ENCODE data around the gene GP1BB. TPM values are rescaled to one million over a fixed set of nuclear protein-coding genes. Genes with fewer than 3 reads are reported as not detected.

The GP1BB gene
- total RNA-seq, 1 donor from 2014 or later: 4.6 TPM

DNA sequence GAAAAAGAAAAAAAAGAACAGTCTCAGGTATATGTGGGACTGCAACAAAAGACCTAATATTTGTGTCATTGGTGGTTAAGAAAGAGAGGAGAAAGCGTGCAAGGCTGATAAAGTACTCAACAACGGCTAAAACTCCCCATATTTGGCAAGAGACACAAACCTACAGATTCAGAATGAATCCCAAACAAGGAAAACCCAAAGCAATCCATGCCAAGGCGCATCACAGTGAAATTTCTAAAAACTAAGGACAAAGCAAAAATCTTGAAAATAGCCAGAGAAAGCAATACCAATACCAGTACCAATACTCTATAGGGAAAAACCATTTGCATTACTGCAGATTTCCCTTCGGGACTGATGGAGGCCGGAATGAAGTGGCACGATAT lies 41.5 kb upstream of the GP1BB start:
- Mint-ChIP-seq H3K27ac (ENCODE audit: unreplicated experiment) (no peak overlapping the region), H3K27me3 (ENCODE audit: low read depth) (peaks cover 23% of the 10 kb centered on the region), H3K36me3 (ENCODE audit: low read depth) (no peaks in the 10 kb centered on the region), H3K4me3 (no peak overlapping the region), H3K9me3 (no peaks in the 10 kb centered on the region), H3K4me1 (no peaks in the 10 kb centered on the region)
- no peak for DNase-seq (ENCODE audit: low read depth, low spot score)
- TF ChIP-seq, protein P1, sequence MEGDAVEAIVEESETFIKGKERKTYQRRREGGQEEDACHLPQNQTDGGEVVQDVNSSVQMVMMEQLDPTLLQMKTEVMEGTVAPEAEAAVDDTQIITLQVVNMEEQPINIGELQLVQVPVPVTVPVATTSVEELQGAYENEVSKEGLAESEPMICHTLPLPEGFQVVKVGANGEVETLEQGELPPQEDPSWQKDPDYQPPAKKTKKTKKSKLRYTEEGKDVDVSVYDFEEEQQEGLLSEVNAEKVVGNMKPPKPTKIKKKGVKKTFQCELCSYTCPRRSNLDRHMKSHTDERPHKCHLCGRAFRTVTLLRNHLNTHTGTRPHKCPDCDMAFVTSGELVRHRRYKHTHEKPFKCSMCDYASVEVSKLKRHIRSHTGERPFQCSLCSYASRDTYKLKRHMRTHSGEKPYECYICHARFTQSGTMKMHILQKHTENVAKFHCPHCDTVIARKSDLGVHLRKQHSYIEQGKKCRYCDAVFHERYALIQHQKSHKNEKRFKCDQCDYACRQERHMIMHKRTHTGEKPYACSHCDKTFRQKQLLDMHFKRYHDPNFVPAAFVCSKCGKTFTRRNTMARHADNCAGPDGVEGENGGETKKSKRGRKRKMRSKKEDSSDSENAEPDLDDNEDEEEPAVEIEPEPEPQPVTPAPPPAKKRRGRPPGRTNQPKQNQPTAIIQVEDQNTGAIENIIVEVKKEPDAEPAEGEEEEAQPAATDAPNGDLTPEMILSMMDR (conservative IDR thresholded peaks at IDR 0.05): no peak

DNA sequence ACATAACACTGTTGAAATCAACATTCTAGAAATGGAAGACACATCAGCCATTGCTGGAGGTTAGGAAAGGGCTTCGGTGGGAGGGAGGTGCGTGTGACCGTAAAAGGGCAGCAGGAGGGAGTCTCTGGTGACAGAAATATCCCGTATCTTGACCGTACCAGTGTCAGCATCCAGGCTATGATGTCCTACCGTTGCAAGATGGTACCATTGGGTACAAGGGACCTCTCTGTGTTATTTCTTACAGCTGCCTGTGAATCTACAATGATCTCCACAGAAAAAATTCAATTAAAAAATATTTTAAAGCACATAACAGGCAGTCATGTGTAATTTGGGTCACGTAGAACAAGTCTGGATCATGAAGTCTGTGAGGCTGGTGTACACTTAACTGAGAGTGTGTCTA lies 36.4 kb upstream of the GP1BB start:
- no peaks in the 10 kb centered on the region for H3K9me3 Mint-ChIP-seq
- no peak overlapping the region for H3K27ac Mint-ChIP-seq (ENCODE audit: unreplicated experiment)
- no peaks in the 10 kb centered on the region for H3K36me3 Mint-ChIP-seq (ENCODE audit: low read depth)
- H3K27me3 Mint-ChIP-seq (ENCODE audit: low read depth): peaks cover 28% of the 10 kb centered on the region
- no peak overlapping the region for H3K4me3 Mint-ChIP-seq
- TF ChIP-seq, protein P1 (conservative IDR thresholded peaks at IDR 0.05): no peak
- peaks cover 11% of the 10 kb centered on the region for H3K4me1 Mint-ChIP-seq
- no peak for DNase-seq (ENCODE audit: low read depth, low spot score)

DNA sequence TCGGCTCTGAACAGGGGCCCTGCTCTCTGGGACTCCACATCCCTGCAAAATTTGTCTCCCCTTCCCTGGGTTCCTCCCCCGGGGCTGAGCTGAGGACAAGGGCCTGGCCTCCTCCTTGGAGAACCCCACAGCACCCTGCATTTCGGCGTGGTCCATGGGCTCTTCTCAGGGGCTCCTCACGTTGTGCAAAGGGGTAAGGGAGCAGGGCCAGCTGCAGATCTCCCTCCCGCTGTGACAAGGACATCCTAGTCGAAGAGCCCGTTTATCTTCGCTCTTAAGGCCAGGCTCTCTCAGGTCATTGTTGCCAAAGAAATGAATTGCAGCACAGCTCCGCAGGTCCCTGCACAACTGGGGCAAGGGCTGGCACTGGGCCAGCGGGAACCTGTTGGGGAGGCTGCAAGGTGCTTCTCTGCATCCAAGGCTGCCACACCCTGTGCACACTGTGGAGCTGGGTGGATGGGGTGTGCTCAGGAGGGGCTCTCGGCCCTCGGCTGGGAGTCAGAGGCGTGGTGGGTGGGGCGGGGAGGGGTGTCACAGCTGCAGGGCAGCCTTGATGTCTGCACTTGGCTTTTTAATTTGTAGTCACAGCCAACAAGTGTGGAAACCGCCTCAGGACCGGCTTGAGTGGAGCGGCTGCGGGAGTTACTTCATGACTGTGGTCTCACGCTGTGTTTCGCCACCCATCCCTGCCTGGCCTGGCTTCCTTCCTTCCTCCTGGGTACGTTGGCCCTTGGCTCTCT lies 35.6 kb upstream of the GP1BB start:
- Mint-ChIP-seq H3K9me3 (no peaks in the 10 kb centered on the region), H3K4me3 (no peak overlapping the region), H3K27ac (ENCODE audit: unreplicated experiment) (no peak overlapping the region), H3K27me3 (ENCODE audit: low read depth) (peaks cover 28% of the 10 kb centered on the region), H3K36me3 (ENCODE audit: low read depth) (no peaks in the 10 kb centered on the region), H3K4me1 (peaks cover 14% of the 10 kb centered on the region)
- DNase-seq (ENCODE audit: low read depth, low spot score): no peak
- TF ChIP-seq, protein P1 (conservative IDR thresholded peaks at IDR 0.05): no peak

DNA sequence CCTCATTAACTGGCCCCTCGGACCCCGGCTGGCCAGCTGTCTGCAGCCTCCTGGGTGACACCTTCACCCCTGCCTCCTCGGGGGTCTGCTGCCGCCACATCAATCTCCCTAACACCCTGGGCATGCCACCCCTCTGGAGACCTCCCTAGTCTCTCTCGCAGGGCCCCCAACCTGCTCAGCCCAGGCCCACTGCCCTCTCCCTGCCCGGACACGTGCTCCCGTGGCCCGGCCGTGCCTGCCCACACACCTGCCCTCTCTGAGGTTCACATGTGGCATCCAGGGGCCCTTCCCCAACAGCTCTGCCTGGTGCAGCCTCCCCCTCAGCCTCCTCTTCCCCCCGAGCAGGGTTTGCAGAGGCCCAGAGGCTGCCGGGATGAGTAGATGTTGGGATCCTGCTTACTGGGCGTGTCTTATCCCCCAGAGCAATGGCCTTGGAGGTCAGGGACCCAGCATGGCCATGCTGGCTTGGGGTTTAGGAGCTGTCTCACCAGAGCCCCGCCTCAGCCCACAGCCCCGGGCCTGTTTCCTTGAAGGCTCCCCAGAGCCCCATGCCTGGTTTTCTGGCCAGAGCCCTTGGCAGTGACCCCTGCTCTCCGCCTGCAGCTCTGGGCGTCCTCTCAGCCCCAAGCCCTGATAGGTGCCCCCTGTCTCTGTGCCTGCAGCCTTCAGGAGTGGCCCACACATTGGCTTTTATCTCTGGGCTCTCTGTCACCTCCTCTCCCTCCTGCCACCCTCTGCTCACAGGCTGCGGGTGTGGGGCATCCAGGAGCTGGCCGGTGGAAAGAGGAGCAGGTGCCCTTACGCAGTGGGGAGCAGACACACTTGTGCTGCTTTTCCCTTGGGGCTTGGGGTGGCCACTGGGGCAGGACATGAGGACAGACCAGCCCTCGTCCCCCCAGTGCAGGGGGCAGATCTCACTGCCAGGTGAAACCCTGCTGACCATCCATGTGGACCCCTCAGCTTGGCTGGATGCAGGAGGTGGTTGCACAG lies 34.7 kb upstream of the GP1BB start:
- Mint-ChIP-seq H3K36me3 (ENCODE audit: low read depth) (no peaks in the 10 kb centered on the region), H3K27ac (ENCODE audit: unreplicated experiment) (no peak overlapping the region)
- no peak for DNase-seq (ENCODE audit: low read depth, low spot score)

DNA sequence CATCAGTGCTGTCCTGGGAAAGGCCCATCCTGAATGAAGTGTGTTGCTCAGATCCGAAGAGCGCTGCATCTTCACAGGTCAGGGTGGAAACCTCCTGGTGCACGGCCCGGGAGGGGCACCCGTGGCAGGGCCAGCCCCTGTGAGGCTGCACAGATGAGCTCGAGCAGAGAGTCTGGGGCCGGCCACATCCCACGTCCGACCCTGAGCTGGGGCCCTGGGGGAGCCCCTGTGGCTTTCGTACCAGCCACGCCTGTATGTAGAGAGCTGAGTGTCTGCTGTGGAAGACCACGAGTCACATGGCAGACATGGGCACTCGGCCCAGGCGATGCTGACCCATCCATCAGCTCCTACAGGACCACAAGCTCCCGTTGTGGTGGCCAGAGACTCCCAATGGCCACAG lies 33.9 kb upstream of the GP1BB start:
- Mint-ChIP-seq H3K36me3 (ENCODE audit: low read depth) (no peaks in the 10 kb centered on the region), H3K27ac (ENCODE audit: unreplicated experiment) (no peak overlapping the region), H3K9me3 (no peaks in the 10 kb centered on the region), H3K4me3 (no peak overlapping the region), H3K27me3 (ENCODE audit: low read depth) (peaks cover 18% of the 10 kb centered on the region), H3K4me1 (peaks cover 14% of the 10 kb centered on the region)
- no peak for DNase-seq (ENCODE audit: low read depth, low spot score)
- TF ChIP-seq, protein P1 (conservative IDR thresholded peaks at IDR 0.05): no peak

More for the DNA sequence above, 34.7 kb upstream of the GP1BB start:
- Mint-ChIP-seq H3K9me3 (no peaks in the 10 kb centered on the region), H3K27me3 (ENCODE audit: low read depth) (peaks cover 23% of the 10 kb centered on the region), H3K4me1 (peaks cover 14% of the 10 kb centered on the region), H3K4me3 (no peak overlapping the region)
- TF ChIP-seq, protein P1 (conservative IDR thresholded peaks at IDR 0.05): no peak
